Body of pancreas (tissue), 4 donors: ENCODE results near the gene GNL3.

Source experiments
- POLR2A ChIP-seq, 3 donors: fragments of 450-650 bp; IDR thresholded peaks; one replicate each; pipeline ENCODE4 v1.6.1; 2016; ENCODE audit warnings: antibody characterized with exemption in 3 of 3, mild to moderate bottlenecking in 2 of 3
- TF ChIP-seq, protein P1 (sequence below), 7 experiments: fragments of 450-650 bp in 4 of 7; fragments of 200-600 bp in 3 of 7; sonication (generic) in 3 of 7; IDR thresholded peaks; one replicate each; pipeline ENCODE4 v1.5.1; 2016 to 2019; ENCODE audit warnings: antibody characterized with exemption in 7 of 7

DNA sequence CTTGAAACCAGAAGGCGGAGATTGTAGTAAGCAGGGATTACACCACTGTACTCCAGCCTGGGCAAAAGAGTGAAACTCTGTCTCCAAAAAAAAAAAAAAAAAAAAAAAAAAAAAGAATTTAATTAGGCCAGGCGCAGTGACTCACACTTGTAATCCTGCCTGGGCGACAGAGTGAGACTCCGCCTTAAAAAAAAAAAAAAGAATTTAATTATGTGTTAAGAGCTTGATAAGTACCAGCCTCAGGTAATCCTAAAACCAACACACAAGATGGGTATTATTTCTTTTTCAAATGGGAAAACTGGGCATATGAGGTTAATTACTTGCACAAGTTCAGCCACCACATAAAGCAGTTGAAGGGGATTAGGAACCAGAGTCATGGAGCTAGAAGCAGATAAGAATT lies 49.2 kb upstream of the GNL3 start:
- TF ChIP-seq, protein P1, sequence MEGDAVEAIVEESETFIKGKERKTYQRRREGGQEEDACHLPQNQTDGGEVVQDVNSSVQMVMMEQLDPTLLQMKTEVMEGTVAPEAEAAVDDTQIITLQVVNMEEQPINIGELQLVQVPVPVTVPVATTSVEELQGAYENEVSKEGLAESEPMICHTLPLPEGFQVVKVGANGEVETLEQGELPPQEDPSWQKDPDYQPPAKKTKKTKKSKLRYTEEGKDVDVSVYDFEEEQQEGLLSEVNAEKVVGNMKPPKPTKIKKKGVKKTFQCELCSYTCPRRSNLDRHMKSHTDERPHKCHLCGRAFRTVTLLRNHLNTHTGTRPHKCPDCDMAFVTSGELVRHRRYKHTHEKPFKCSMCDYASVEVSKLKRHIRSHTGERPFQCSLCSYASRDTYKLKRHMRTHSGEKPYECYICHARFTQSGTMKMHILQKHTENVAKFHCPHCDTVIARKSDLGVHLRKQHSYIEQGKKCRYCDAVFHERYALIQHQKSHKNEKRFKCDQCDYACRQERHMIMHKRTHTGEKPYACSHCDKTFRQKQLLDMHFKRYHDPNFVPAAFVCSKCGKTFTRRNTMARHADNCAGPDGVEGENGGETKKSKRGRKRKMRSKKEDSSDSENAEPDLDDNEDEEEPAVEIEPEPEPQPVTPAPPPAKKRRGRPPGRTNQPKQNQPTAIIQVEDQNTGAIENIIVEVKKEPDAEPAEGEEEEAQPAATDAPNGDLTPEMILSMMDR (IDR thresholded peaks at IDR 0.05), result no peak
- no peak for TF ChIP-seq POLR2A (IDR thresholded peaks at IDR 0.05)
